Measurements from ENCODE around the gene TRPM3.

Gene TRPM3

GRCh38 chr9:70589571-70590314 lies 531.7 kb downstream of the TRPM3 start:
- no peak for DNase-seq (ENCODE audit: low read depth in 2 of 2, low spot score in 1 of 2)

GRCh38 chr9:70588999-70589398 lies 532.4 kb downstream of the TRPM3 start:
- no peak for DNase-seq (ENCODE audit: low read depth in 2 of 2, low spot score in 1 of 2)

GRCh38 chr9:70588381-70588780 lies 533.0 kb downstream of the TRPM3 start:
- no peak for DNase-seq (ENCODE audit: low read depth in 2 of 2, low spot score in 1 of 2)

GRCh38 chr9:70587201-70587600 lies 534.2 kb downstream of the TRPM3 start:
- no peak for DNase-seq (ENCODE audit: low read depth in 2 of 2, low spot score in 1 of 2)

- DNase-seq (ENCODE audit: low read depth in 2 of 2, low spot score in 1 of 2) = no peak
Observed at GRCh38 chr9:70586476-70586875, 534.9 kb downstream of the TRPM3 start.

- DNase-seq (ENCODE audit: low read depth in 2 of 2, low spot score in 1 of 2) = no peak
Observed at GRCh38 chr9:70581955-70582350, 539.5 kb downstream of the TRPM3 start.

- no peak for DNase-seq (ENCODE audit: low read depth in 2 of 2, low spot score in 1 of 2)
Observed at GRCh38 chr9:70581214-70581954, 540.0 kb downstream of the TRPM3 start.

- DNase-seq (ENCODE audit: low read depth in 2 of 2, low spot score in 1 of 2) = no peak
Observed at GRCh38 chr9:70580606-70581195, 540.7 kb downstream of the TRPM3 start.

- no peak for DNase-seq (ENCODE audit: low read depth in 2 of 2, low spot score in 1 of 2)
Observed at GRCh38 chr9:70579686-70580085, 541.7 kb downstream of the TRPM3 start.

- DNase-seq (ENCODE audit: low read depth in 2 of 2, low spot score in 1 of 2) = no peak
Observed at GRCh38 chr9:70578720-70579119, 542.7 kb downstream of the TRPM3 start.

GRCh38 chr9:70577671-70578070 lies 543.8 kb downstream of the TRPM3 start:
- no peak for DNase-seq (ENCODE audit: low read depth in 2 of 2, low spot score in 1 of 2)

GRCh38 chr9:70576116-70576515 lies 545.3 kb downstream of the TRPM3 start:
- no peak for DNase-seq (ENCODE audit: low read depth in 2 of 2, low spot score in 1 of 2)

GRCh38 chr9:70574151-70574837 lies 547.1 kb downstream of the TRPM3 start:
- no peak for DNase-seq (ENCODE audit: low read depth in 2 of 2, low spot score in 1 of 2)

GRCh38 chr9:70573308-70573707 lies 548.1 kb downstream of the TRPM3 start:
- DNase-seq (ENCODE audit: low read depth in 2 of 2, low spot score in 1 of 2) = no peak

- DNase-seq (ENCODE audit: low read depth in 2 of 2, low spot score in 1 of 2) = no peak
Observed at GRCh38 chr9:70571258-70571657, 550.2 kb downstream of the TRPM3 start.

- no peak for DNase-seq (ENCODE audit: low read depth in 2 of 2, low spot score in 1 of 2)
Observed at GRCh38 chr9:70569791-70570190, 551.6 kb downstream of the TRPM3 start.

- DNase-seq (ENCODE audit: low read depth in 2 of 2, low spot score in 1 of 2) = no peak
Observed at GRCh38 chr9:70569070-70569772, 552.2 kb downstream of the TRPM3 start.

- no peak for DNase-seq (ENCODE audit: low read depth in 2 of 2, low spot score in 1 of 2)
Observed at GRCh38 chr9:70567511-70567910, 553.9 kb downstream of the TRPM3 start.

- DNase-seq (ENCODE audit: low read depth in 2 of 2, low spot score in 1 of 2) = no peak
Observed at GRCh38 chr9:70566751-70567150, 554.7 kb downstream of the TRPM3 start.

- no peak for DNase-seq (ENCODE audit: low read depth in 2 of 2, low spot score in 1 of 2)
Observed at GRCh38 chr9:70566066-70566465, 555.4 kb downstream of the TRPM3 start.
